Breast epithelium (tissue), 3 donors: ENCODE data around the gene DGKB.

ENCODE experiments used
- POLR2A ChIP-seq: fragments of 450-650 bp; IDR thresholded peaks from one replicate; pipeline ENCODE4 v1.6.1; 2016; ENCODE audit warnings: antibody characterized with exemption, mild to moderate bottlenecking, moderate library complexity
- POLR2AphosphoS5 ChIP-seq, 3 donors: sonication (generic); formaldehyde crosslinking; IDR thresholded peaks; one replicate each; pipeline ENCODE4 v1.6.1; 2017; ENCODE audit warnings: antibody characterized with exemption in 3 of 3
- TF ChIP-seq, protein P1 (sequence below), 3 donors: fragments of 450-650 bp; IDR thresholded peaks; one replicate each; pipeline ENCODE4 v1.5.1; 2016 to 2017; ENCODE audit warnings: antibody characterized with exemption in 3 of 3, mild to moderate bottlenecking in 3 of 3, moderate library complexity in 3 of 3

- TF ChIP-seq, protein P1, sequence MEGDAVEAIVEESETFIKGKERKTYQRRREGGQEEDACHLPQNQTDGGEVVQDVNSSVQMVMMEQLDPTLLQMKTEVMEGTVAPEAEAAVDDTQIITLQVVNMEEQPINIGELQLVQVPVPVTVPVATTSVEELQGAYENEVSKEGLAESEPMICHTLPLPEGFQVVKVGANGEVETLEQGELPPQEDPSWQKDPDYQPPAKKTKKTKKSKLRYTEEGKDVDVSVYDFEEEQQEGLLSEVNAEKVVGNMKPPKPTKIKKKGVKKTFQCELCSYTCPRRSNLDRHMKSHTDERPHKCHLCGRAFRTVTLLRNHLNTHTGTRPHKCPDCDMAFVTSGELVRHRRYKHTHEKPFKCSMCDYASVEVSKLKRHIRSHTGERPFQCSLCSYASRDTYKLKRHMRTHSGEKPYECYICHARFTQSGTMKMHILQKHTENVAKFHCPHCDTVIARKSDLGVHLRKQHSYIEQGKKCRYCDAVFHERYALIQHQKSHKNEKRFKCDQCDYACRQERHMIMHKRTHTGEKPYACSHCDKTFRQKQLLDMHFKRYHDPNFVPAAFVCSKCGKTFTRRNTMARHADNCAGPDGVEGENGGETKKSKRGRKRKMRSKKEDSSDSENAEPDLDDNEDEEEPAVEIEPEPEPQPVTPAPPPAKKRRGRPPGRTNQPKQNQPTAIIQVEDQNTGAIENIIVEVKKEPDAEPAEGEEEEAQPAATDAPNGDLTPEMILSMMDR (IDR thresholded peaks at IDR 0.05), result no peak
- no peak for TF ChIP-seq POLR2AphosphoS5 (IDR thresholded peaks at IDR 0.05)
- no peak for TF ChIP-seq POLR2A
Observed at GRCh38 chr7:14622559-14622958, 280.0 kb downstream of the DGKB start.
